Uterus (tissue), 4 donors: Measurements from ENCODE around the gene TMEM238L. TPM values are rescaled to one million over a fixed set of nuclear protein-coding genes. Genes with fewer than 3 reads are reported as not detected.

ENCODE experiments used
- DNase-seq, 2 donors: peaks; one replicate each; pipeline ENCODE4 v3.0.0-alpha.2; 2019 to 2020
- H3K27ac ChIP-seq, 2 donors: fragments of 200-600 bp; sonication (generic); 1 replicate in 1 of 2; 2 replicates in 1 of 2; pipeline ENCODE4 v1.5.1; 2016 to 2018
- H3K27me3 ChIP-seq, 2 donors: fragments of 200-600 bp; sonication (generic); one replicate each; pipeline ENCODE4 v1.5.1; 2018 to 2019; ENCODE audit warnings: control low read depth in 1 of 2
- H3K36me3 ChIP-seq, 2 donors: fragments of 200-600 bp; sonication (generic); one replicate each; pipeline ENCODE4 v1.5.1; 2019; ENCODE audit warnings: control low read depth in 1 of 2
- H3K4me1 ChIP-seq, 2 donors: fragments of 200-600 bp; sonication (generic); one replicate each; pipeline ENCODE4 v1.5.1; 2018 to 2019; ENCODE audit warnings: control low read depth in 1 of 2
- H3K4me3 ChIP-seq, 2 donors: fragments of 200-600 bp; sonication (generic); 1 replicate in 1 of 2; 2 replicates in 1 of 2; pipeline ENCODE4 v1.5.1; 2018 to 2019; ENCODE audit warnings: mild to moderate bottlenecking in 1 of 2
- H3K9me3 ChIP-seq, 2 donors: fragments of 200-600 bp; sonication (generic); one replicate each; pipeline ENCODE4 v1.5.1; 2019; ENCODE audit warnings: control low read depth in 1 of 2
- POLR2A ChIP-seq, 2 donors: fragments of 450-650 bp; IDR thresholded peaks; one replicate each; pipeline ENCODE4 v1.6.1; 2016; ENCODE audit warnings: antibody characterized with exemption in 2 of 2, mild to moderate bottlenecking in 1 of 2, moderate library complexity in 1 of 2
- intact Hi-C: fragments of 100-400 bp; cut with DNase I; formaldehyde crosslinking; loops from one replicate; pipeline ENCODE4 v1.15.1; 2023; ENCODE audit warnings: low total_unique reads
- total RNA-seq, 4 donors: library from RNA; depleted of rRNA in 3 of 4; stranded (reverse); fragments of >200 nt in 3 of 4; gene quantifications; one replicate each; pipeline versions ENCODE4 v1.1.0 to v1.2.4, GENCODE V29; 2014 to 2023
- TF ChIP-seq, protein P1 (sequence below), 4 experiments: fragments of 200-600 bp in 2 of 4; fragments of 450-650 bp in 2 of 4; sonication (generic) in 2 of 4; IDR thresholded peaks; one replicate each; pipeline ENCODE4 v1.5.1; 2016 to 2019; ENCODE audit warnings: antibody characterized with exemption in 4 of 4, mild to moderate bottlenecking in 2 of 4, moderate library complexity in 1 of 4
- donor health status: DM: yes; HTN: yes; CAD: no.

Gene TMEM238L
- total RNA-seq, 4 donors from 2014 or later: not detected

DNA sequence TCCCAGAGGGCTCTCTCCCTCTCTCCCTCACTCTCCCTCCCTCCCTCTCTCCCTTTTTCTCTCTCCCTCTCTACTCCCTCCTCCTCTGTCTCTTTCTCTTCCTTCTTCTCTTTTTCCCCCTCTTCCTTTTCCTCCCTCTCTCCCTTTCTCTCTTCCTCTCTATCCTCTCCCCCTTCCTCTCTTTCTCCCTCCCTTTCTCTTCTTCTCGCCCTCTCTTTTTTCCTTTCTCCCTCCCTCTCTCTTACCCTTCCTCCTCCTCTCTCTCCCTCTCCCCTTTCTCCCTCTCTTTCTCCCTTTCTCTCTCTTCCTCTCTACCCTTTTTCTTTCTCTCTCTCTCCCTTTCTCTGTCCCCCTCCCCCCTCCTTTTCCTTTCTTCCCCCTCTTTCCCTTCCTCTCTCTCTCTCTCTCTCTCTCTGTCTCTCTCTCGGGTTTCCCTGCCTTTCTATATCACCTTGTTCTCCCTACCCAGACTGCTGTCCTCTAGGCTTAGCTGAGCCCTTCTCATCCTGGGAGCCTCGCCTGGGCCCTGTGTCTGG is 48.2 kb downstream of the TMEM238L start:
- H3K27ac ChIP-seq: no peak overlapping the region
- H3K36me3 ChIP-seq: no peaks in the 10 kb centered on the region
- no peak overlapping the region for H3K4me3 ChIP-seq
- TF ChIP-seq, protein P1, sequence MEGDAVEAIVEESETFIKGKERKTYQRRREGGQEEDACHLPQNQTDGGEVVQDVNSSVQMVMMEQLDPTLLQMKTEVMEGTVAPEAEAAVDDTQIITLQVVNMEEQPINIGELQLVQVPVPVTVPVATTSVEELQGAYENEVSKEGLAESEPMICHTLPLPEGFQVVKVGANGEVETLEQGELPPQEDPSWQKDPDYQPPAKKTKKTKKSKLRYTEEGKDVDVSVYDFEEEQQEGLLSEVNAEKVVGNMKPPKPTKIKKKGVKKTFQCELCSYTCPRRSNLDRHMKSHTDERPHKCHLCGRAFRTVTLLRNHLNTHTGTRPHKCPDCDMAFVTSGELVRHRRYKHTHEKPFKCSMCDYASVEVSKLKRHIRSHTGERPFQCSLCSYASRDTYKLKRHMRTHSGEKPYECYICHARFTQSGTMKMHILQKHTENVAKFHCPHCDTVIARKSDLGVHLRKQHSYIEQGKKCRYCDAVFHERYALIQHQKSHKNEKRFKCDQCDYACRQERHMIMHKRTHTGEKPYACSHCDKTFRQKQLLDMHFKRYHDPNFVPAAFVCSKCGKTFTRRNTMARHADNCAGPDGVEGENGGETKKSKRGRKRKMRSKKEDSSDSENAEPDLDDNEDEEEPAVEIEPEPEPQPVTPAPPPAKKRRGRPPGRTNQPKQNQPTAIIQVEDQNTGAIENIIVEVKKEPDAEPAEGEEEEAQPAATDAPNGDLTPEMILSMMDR (IDR thresholded peaks at IDR 0.05): no peak
- TF ChIP-seq POLR2A (IDR thresholded peaks at IDR 0.05): no peak
- H3K27me3 ChIP-seq: no peaks in the 10 kb centered on the region
- H3K4me1 ChIP-seq: no peaks in the 10 kb centered on the region
- intact Hi-C loops: no loop called here
- H3K9me3 ChIP-seq: no peaks in the 10 kb centered on the region
- no peak for DNase-seq

DNA sequence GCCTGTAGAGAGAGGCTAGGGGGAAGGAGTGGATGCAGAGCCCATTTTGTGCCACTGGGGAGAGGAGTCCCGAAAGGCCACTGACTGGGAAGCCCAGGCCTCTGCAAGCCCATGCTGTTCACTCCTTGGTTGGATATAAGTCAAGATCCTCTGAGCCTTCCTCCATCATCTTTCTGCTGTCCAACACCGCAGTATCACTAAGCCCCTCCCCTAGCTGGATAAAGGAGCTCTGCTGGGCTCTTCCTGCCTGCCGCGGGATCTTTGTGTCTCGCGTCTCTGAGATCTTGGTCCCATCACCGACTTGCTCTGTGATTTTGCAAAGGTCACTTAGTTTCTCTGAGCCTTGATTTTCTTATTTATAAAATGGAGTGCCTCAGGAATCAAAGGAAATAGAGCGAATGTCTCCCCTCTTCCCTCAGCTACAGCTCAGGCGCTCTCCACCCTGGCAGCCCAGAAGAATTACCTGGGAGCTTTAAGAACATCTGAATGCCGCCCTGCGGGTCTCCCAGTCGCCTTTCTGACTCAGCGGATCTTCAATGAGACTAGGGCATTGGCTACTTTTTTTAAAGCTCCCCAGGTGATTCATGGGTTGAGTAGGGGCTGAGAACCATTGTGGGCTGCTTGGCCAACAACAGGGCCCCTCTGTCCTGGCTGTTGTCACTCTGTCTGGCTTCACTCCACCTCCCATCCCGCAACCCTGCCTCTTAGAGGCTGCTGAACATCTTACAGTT is 48.9 kb downstream of the TMEM238L start:
- Histone ChIP-seq H3K4me1 (no peaks in the 10 kb centered on the region), H3K27me3 (no peaks in the 10 kb centered on the region), H3K4me3 (no peak overlapping the region), H3K36me3 (no peaks in the 10 kb centered on the region), H3K27ac (no peak overlapping the region), H3K9me3 (no peaks in the 10 kb centered on the region)
- intact Hi-C loops: no loop called here
- no peak for DNase-seq
- TF ChIP-seq, protein P1 (IDR thresholded peaks at IDR 0.05): no peak
- no peak for TF ChIP-seq POLR2A (IDR thresholded peaks at IDR 0.05)

DNA sequence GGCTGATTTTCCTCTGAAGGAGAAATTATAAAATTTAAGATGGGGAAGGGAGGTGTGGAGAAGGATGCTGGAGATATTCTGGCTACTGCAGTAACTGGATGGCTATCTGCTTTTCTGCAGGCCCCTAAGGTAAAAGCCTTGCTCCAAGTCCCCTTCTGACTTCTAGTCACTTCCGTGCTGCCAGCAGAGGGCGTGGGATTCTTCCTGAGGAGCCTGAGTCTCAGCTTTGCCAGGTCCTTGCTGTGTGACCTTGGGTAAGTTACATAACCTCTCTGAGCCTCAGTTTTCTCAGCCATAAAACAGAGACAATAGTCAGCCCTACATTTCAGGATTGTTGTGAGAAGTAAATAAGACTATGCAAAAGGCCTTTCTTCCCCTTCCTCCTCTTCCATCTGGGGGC is 49.8 kb downstream of the TMEM238L start:
- no peak overlapping the region for H3K27ac ChIP-seq
- intact Hi-C loops: no loop called here
- no peaks in the 10 kb centered on the region for H3K4me1 ChIP-seq
- no peaks in the 10 kb centered on the region for H3K27me3 ChIP-seq
- H3K9me3 ChIP-seq: no peaks in the 10 kb centered on the region
- no peak for DNase-seq
- no peak overlapping the region for H3K4me3 ChIP-seq
- TF ChIP-seq, protein P1 (IDR thresholded peaks at IDR 0.05): no peak
- TF ChIP-seq POLR2A (IDR thresholded peaks at IDR 0.05): no peak
- H3K36me3 ChIP-seq: no peaks in the 10 kb centered on the region

DNA sequence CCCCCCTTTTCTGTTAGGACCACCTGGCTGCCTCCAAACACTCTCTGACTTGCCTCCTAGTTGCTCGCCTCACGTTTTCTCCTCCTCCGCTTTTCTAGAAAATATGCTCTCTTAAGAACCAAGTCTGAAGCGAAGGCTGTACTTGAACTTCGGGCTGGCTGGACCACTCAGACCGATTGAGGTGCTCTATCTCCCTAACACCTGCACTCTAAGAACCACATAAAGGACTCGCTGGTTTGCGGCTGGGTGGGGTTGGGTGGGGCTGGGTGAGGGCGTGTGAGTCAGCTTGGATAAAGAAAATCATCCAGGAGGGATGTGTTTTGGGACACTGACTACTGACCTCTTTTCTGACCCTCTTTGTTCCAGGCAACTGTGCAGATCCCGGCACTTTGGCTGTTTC is 51.2 kb downstream of the TMEM238L start:
- H3K9me3 ChIP-seq: no peaks in the 10 kb centered on the region
- no peaks in the 10 kb centered on the region for H3K36me3 ChIP-seq
- no peak overlapping the region for H3K27ac ChIP-seq
- no peak for TF ChIP-seq POLR2A (IDR thresholded peaks at IDR 0.05)
- TF ChIP-seq, protein P1 (IDR thresholded peaks at IDR 0.05): no peak
- no peak for DNase-seq
- H3K27me3 ChIP-seq: no peaks in the 10 kb centered on the region
- no peak overlapping the region for H3K4me3 ChIP-seq
- no peaks in the 10 kb centered on the region for H3K4me1 ChIP-seq
- intact Hi-C loops: no loop called here

DNA sequence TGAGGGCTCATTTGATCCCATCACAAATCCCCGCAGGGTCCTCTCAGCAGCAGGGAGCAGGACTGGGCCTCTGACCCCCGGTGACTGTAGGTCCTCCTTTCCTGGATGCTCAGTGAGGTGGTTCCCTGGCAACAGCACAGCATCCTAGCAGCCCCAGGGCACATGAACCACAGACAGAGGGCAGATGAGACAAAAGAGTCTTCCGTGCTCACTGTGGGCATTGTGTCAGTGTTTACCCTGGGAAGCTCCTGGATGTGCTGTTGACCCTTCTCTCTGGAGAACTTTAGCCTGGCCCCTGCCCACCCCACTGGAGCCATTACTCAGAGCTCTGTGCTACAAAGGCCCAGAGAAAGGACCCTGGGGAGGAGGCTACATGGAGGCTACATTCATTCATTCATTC is 52.3 kb downstream of the TMEM238L start:
- Histone ChIP-seq H3K36me3 (no peaks in the 10 kb centered on the region), H3K27ac (no peak overlapping the region), H3K27me3 (no peaks in the 10 kb centered on the region), H3K4me3 (no peak overlapping the region), H3K4me1 (no peaks in the 10 kb centered on the region), H3K9me3 (no peaks in the 10 kb centered on the region)
- TF ChIP-seq POLR2A (IDR thresholded peaks at IDR 0.05): no peak
- TF ChIP-seq, protein P1 (IDR thresholded peaks at IDR 0.05): no peak
- intact Hi-C loops: no loop called here
- DNase-seq: no peak
